GM19452 (cell line): ENCODE results near the gene UPB1.

Experiments
- ATAC-seq: cut with Tn5 transposase; IDR thresholded peaks from one replicate; pipeline ENCODE4 v1.9.1; 2021; ENCODE audit not compliant: unreplicated experiment

The UPB1 gene

GRCh38 chr22:24494528-24495364, at the start of gene UPB1:
Gene UPB1, plus strand, starts transcription at chr22:24495332. Its CDS starts 72 bp downstream, at chr22:24495404.
- no peak for ATAC-seq

GRCh38 chr22:24445481-24446259, 49.5 kb upstream of the UPB1 start:
- ATAC-seq, result no peak

GRCh38 chr22:24446260-24446611, 48.9 kb upstream of the UPB1 start:
- ATAC-seq, result no peak

- no peak for ATAC-seq
Measured at GRCh38 chr22:24450610-24451009, 44.5 kb upstream of the UPB1 start.

GRCh38 chr22:24451162-24451561, 44.0 kb upstream of the UPB1 start:
- no peak for ATAC-seq

GRCh38 chr22:24453853-24454252, 41.3 kb upstream of the UPB1 start:
- no peak for ATAC-seq

GRCh38 chr22:24455039-24455438, 40.1 kb upstream of the UPB1 start:
- no peak for ATAC-seq

GRCh38 chr22:24455751-24456426, 39.2 kb upstream of the UPB1 start:
- no peak for ATAC-seq

- no peak for ATAC-seq
Measured at GRCh38 chr22:24457894-24458420, 37.2 kb upstream of the UPB1 start.

- ATAC-seq, result no peak
Measured at GRCh38 chr22:24459911-24460310, 35.2 kb upstream of the UPB1 start.

GRCh38 chr22:24460418-24461089, 34.6 kb upstream of the UPB1 start:
- no peak for ATAC-seq

GRCh38 chr22:24463071-24463760, 31.9 kb upstream of the UPB1 start:
- no peak for ATAC-seq

- ATAC-seq, result no peak
Measured at GRCh38 chr22:24465566-24465965, 29.6 kb upstream of the UPB1 start.

- no peak for ATAC-seq
Measured at GRCh38 chr22:24465975-24466374, 29.2 kb upstream of the UPB1 start.

- ATAC-seq, result no peak
Measured at GRCh38 chr22:24466716-24467328, 28.3 kb upstream of the UPB1 start.

GRCh38 chr22:24467340-24467739, 27.8 kb upstream of the UPB1 start:
- no peak for ATAC-seq

- no peak for ATAC-seq
Measured at GRCh38 chr22:24471570-24471969, 23.6 kb upstream of the UPB1 start.

GRCh38 chr22:24473284-24473683, 21.8 kb upstream of the UPB1 start:
- ATAC-seq, result no peak

- ATAC-seq, result no peak
Measured at GRCh38 chr22:24474221-24474620, 20.9 kb upstream of the UPB1 start.
